ENCODE data around the gene MCEMP1. TPM values are rescaled to one million over a fixed set of nuclear protein-coding genes. Genes with fewer than 3 reads are reported as not detected.
A peak's percentile ranks its signal among the peaks of the same experiment; 100 is the strongest.

Gene MCEMP1
- polyA plus RNA-seq, 1 donor from 2014 or later = not detected

DNA sequence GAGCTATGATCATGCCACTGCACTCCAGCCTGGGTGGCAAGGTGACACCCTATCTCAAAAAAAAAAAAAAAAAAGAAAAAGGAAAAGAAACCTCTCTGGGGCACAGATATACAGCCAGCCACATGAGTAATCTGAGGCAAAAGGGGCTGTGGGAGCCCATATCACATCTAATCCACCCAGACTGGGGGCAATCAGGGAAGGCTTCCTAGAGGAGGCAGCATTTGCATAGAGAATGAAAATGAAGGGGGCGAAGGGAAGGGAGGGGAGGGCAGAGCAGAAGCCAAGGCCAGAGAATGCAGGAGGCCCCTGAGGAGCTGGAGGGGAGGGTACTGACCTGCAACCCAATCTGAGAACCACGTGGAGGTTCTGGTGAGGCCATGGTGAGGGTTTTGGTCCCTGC, 26.7 kb upstream of the MCEMP1 start:
- TF ChIP-seq POLR2AphosphoS5 (IDR thresholded peaks at IDR 0.05) = no peak
- TF ChIP-seq, protein P1, sequence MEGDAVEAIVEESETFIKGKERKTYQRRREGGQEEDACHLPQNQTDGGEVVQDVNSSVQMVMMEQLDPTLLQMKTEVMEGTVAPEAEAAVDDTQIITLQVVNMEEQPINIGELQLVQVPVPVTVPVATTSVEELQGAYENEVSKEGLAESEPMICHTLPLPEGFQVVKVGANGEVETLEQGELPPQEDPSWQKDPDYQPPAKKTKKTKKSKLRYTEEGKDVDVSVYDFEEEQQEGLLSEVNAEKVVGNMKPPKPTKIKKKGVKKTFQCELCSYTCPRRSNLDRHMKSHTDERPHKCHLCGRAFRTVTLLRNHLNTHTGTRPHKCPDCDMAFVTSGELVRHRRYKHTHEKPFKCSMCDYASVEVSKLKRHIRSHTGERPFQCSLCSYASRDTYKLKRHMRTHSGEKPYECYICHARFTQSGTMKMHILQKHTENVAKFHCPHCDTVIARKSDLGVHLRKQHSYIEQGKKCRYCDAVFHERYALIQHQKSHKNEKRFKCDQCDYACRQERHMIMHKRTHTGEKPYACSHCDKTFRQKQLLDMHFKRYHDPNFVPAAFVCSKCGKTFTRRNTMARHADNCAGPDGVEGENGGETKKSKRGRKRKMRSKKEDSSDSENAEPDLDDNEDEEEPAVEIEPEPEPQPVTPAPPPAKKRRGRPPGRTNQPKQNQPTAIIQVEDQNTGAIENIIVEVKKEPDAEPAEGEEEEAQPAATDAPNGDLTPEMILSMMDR (IDR thresholded peaks at IDR 0.05; ENCODE audit: poor library complexity, severe bottlenecking) = no peak
- TF ChIP-seq EZH2 (IDR thresholded peaks at IDR 0.05; ENCODE audit: borderline replicate concordance, insufficient read depth, low read length, poor library complexity, severe bottlenecking) = no peak
- TF ChIP-seq RAD21 (conservative IDR thresholded peaks at IDR 0.05) = no peak
- TF ChIP-seq TAF1 (IDR thresholded peaks at IDR 0.05; ENCODE audit: low read depth) = no peak
- TF ChIP-seq EP300 (conservative IDR thresholded peaks at IDR 0.05; ENCODE audit: poor library complexity, severe bottlenecking) = no peak
- TF ChIP-seq, protein P2, sequence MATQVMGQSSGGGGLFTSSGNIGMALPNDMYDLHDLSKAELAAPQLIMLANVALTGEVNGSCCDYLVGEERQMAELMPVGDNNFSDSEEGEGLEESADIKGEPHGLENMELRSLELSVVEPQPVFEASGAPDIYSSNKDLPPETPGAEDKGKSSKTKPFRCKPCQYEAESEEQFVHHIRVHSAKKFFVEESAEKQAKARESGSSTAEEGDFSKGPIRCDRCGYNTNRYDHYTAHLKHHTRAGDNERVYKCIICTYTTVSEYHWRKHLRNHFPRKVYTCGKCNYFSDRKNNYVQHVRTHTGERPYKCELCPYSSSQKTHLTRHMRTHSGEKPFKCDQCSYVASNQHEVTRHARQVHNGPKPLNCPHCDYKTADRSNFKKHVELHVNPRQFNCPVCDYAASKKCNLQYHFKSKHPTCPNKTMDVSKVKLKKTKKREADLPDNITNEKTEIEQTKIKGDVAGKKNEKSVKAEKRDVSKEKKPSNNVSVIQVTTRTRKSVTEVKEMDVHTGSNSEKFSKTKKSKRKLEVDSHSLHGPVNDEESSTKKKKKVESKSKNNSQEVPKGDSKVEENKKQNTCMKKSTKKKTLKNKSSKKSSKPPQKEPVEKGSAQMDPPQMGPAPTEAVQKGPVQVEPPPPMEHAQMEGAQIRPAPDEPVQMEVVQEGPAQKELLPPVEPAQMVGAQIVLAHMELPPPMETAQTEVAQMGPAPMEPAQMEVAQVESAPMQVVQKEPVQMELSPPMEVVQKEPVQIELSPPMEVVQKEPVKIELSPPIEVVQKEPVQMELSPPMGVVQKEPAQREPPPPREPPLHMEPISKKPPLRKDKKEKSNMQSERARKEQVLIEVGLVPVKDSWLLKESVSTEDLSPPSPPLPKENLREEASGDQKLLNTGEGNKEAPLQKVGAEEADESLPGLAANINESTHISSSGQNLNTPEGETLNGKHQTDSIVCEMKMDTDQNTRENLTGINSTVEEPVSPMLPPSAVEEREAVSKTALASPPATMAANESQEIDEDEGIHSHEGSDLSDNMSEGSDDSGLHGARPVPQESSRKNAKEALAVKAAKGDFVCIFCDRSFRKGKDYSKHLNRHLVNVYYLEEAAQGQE (IDR thresholded peaks at IDR 0.05; ENCODE audit: borderline replicate concordance) = no peak
- TF ChIP-seq MXI1 (conservative IDR thresholded peaks at IDR 0.05; ENCODE audit: poor library complexity, severe bottlenecking) = no peak
- no peak for TF ChIP-seq SMC3 (conservative IDR thresholded peaks at IDR 0.05; ENCODE audit: poor library complexity)
- no peaks in the 10 kb centered on the region for H3K9me3 ChIP-seq (ENCODE audit: low read length)

DNA sequence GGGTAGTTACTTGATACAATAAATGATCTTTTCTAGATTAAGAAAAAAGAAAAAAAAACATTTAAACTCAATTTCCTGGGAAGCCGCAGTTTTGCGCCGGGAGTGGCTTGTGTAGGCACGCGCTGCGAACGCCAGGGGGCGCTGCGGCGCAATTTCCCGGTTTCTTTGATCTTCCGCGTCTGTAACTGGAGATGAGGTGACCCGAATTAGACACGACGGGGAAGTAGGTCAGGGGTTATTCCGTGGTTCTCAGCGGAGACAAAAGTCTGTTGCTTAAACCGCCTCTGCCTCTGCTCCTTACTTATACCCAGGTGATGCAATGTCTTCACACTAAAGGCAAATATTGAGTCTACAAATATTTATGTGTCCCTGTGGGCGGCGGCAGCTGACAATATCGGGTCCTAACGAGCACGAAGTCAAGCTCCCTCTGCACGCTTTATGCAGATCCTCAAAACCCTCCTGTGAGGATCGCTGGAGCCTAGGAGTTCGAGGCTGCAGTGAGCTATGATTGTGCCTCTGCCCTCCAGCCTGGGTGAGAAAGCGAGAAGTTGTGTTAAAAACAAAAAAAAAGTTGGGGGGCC, 24.7 kb upstream of the MCEMP1 start:
- H3K4me2 ChIP-seq (ENCODE audit: low read length) = no peak overlapping the region
- no peak overlapping the region for H2AFZ ChIP-seq (ENCODE audit: low read depth, low read length)
- no peaks in the 10 kb centered on the region for H3F3A ChIP-seq (ENCODE audit: insufficient read depth, low read length, poor library complexity, severe bottlenecking)
- peaks cover 3% of the 10 kb centered on the region for H3K27me3 ChIP-seq (ENCODE audit: insufficient read depth, low read depth, low read length)
- no peak overlapping the region for H3K27ac ChIP-seq (ENCODE audit: low read length)
- no peak overlapping the region for H3K9ac ChIP-seq (ENCODE audit: low read length)
- TF ChIP-seq, protein P2 (IDR thresholded peaks at IDR 0.05; ENCODE audit: borderline replicate concordance) = no peak
- TF ChIP-seq POLR2AphosphoS5 (IDR thresholded peaks at IDR 0.05) (no peak), RAD21 (conservative IDR thresholded peaks at IDR 0.05) (peak; percentile 78), EP300 (conservative IDR thresholded peaks at IDR 0.05; ENCODE audit: poor library complexity, severe bottlenecking) (no peak), SMC3 (conservative IDR thresholded peaks at IDR 0.05; ENCODE audit: poor library complexity) (peak; percentile 92), EZH2 (IDR thresholded peaks at IDR 0.05; ENCODE audit: borderline replicate concordance, insufficient read depth, low read length, poor library complexity, severe bottlenecking) (no peak), MXI1 (conservative IDR thresholded peaks at IDR 0.05; ENCODE audit: poor library complexity, severe bottlenecking) (no peak), TAF1 (IDR thresholded peaks at IDR 0.05; ENCODE audit: low read depth) (no peak)
- TF ChIP-seq, protein P1 (IDR thresholded peaks at IDR 0.05; ENCODE audit: poor library complexity, severe bottlenecking) = peak; percentile 91
- H3K9me2 ChIP-seq (ENCODE audit: insufficient read depth, low read length) = no peaks in the 10 kb centered on the region
- no peak overlapping the region for H3K4me3 ChIP-seq (ENCODE audit: low read length)
- H3K79me2 ChIP-seq (replicated peaks; ENCODE audit: insufficient read depth, low read length) = no peaks in the 10 kb centered on the region
- no peaks in the 10 kb centered on the region for H3K9me3 ChIP-seq (ENCODE audit: low read length)
- H3K36me3 ChIP-seq (ENCODE audit: insufficient read depth, low read length) = no peaks in the 10 kb centered on the region
- H4K20me1 ChIP-seq (ENCODE audit: insufficient read depth) = no peaks in the 10 kb centered on the region

More for the DNA sequence above, 26.7 kb upstream of the MCEMP1 start:
- no peak overlapping the region for H3K27ac ChIP-seq (ENCODE audit: low read length)
- H3K36me3 ChIP-seq (ENCODE audit: insufficient read depth, low read length) = no peaks in the 10 kb centered on the region
- H4K20me1 ChIP-seq (ENCODE audit: insufficient read depth) = no peaks in the 10 kb centered on the region
- peaks cover 3% of the 10 kb centered on the region for H3K27me3 ChIP-seq (ENCODE audit: insufficient read depth, low read depth, low read length)
- no peak overlapping the region for H3K4me3 ChIP-seq (ENCODE audit: low read length)
- H3K9ac ChIP-seq (ENCODE audit: low read length) = no peak overlapping the region
- no peaks in the 10 kb centered on the region for H3F3A ChIP-seq (ENCODE audit: insufficient read depth, low read length, poor library complexity, severe bottlenecking)
- H2AFZ ChIP-seq (ENCODE audit: low read depth, low read length) = no peak overlapping the region
- no peaks in the 10 kb centered on the region for H3K9me2 ChIP-seq (ENCODE audit: insufficient read depth, low read length)
- no peak overlapping the region for H3K4me2 ChIP-seq (ENCODE audit: low read length)
- no peaks in the 10 kb centered on the region for H3K79me2 ChIP-seq (replicated peaks; ENCODE audit: insufficient read depth, low read length)
